Neutrophil (primary cell): Measurements from ENCODE around the gene TMEM203.

Experiments
- H3K27ac ChIP-seq: fragments of 200-600 bp; sonication (generic); 2 replicates; pipeline ENCODE4 v1.5.1; 2016; ENCODE audit warnings: mild to moderate bottlenecking, moderate library complexity
- H3K27me3 ChIP-seq: fragments of 200-600 bp; sonication (generic); 2 replicates; pipeline ENCODE4 v1.6.0; 2016; ENCODE audit warnings: mild to moderate bottlenecking
- H3K36me3 ChIP-seq: fragments of 200-600 bp; sonication (generic); 2 replicates; pipeline ENCODE4 v1.5.1; 2017
- H3K4me1 ChIP-seq, 2 experiments: fragments of 200-600 bp in 1 of 2; sonication (generic) in 1 of 2; 1 replicate in 1 of 2; 2 replicates in 1 of 2; pipeline versions ENCODE4 v1.5.1 to v1.6.1; 2013 to 2016; ENCODE audit warnings: low read depth in 1 of 2, low read length in 1 of 2, mild to moderate bottlenecking in 1 of 2, moderate library complexity in 1 of 2; ENCODE audit not compliant: control insufficient read depth in 1 of 2, insufficient read depth in 1 of 2
- H3K4me3 ChIP-seq, 2 experiments: fragments of 200-600 bp in 1 of 2; sonication (generic) in 1 of 2; 1 replicate in 1 of 2; 2 replicates in 1 of 2; pipeline ENCODE4 v1.5.1; 2013 to 2016; ENCODE audit warnings: low read depth in 1 of 2, low read length in 1 of 2, mild to moderate bottlenecking in 1 of 2, moderate library complexity in 1 of 2
- H3K9me3 ChIP-seq: fragments of 200-600 bp; sonication (generic); 2 replicates; pipeline ENCODE4 v1.5.1; 2016
- TF ChIP-seq, protein P1 (sequence below): fragments of 200-600 bp; sonication (generic); IDR thresholded peaks from 2 replicates; pipeline ENCODE4 v1.5.1; 2016; ENCODE audit warnings: antibody characterized with exemption

The TMEM203 gene

DNA sequence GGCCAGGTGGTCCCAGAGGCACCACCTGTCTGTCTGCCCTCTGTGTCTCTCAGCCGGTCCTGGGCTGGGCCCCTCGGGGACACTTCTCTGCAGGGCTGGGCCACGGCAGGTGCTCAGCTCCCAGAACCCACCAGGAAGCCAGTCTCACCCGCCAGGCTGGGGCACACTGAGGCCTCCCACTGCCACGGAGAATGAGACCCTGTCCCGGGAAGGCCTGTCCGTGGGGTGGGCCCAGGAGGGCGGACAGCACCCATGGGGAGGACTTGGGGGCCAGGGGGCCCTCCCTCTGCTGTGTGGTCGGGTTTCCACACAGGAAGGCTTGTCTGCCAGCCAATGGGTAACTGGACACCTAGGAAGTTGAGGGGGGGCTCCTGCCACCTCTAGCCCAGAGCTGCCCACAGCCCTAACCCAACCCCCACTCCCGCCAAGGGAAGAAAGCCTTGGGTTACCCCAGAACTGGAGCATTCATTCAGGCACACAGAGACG, 31.5 kb upstream of the TMEM203 start:
- TF ChIP-seq, protein P1, sequence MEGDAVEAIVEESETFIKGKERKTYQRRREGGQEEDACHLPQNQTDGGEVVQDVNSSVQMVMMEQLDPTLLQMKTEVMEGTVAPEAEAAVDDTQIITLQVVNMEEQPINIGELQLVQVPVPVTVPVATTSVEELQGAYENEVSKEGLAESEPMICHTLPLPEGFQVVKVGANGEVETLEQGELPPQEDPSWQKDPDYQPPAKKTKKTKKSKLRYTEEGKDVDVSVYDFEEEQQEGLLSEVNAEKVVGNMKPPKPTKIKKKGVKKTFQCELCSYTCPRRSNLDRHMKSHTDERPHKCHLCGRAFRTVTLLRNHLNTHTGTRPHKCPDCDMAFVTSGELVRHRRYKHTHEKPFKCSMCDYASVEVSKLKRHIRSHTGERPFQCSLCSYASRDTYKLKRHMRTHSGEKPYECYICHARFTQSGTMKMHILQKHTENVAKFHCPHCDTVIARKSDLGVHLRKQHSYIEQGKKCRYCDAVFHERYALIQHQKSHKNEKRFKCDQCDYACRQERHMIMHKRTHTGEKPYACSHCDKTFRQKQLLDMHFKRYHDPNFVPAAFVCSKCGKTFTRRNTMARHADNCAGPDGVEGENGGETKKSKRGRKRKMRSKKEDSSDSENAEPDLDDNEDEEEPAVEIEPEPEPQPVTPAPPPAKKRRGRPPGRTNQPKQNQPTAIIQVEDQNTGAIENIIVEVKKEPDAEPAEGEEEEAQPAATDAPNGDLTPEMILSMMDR, result no peak
- Histone ChIP-seq H3K9me3 (no peaks in the 10 kb centered on the region), H3K36me3 (peaks cover 3% of the 10 kb centered on the region), H3K27me3 (peaks cover 34% of the 10 kb centered on the region), H3K4me1 (peaks cover 46% of the 10 kb centered on the region in 2 experiments), H3K4me3 (peak overlapping the region; percentile 36 to 57), H3K27ac (peak overlapping the region; percentile 71)

GRCh38 chr9:137236238-137236935, 30.9 kb upstream of the TMEM203 start:
- H3K4me3 ChIP-seq, result peak overlapping the region; percentile 36 to 57
- no peaks in the 10 kb centered on the region for H3K9me3 ChIP-seq
- TF ChIP-seq, protein P1, result peak; percentile 100
- peak overlapping the region; percentile 71 for H3K27ac ChIP-seq
- H3K36me3 ChIP-seq, result no peaks in the 10 kb centered on the region
- H3K27me3 ChIP-seq, result peaks cover 34% of the 10 kb centered on the region
- peaks cover 41 to 42% of the 10 kb centered on the region in 2 experiments for H3K4me1 ChIP-seq

- peak overlapping the region in 1 of 2 experiments; percentile 57 for H3K4me3 ChIP-seq
- peaks cover 34% of the 10 kb centered on the region for H3K27me3 ChIP-seq
- H3K9me3 ChIP-seq, result no peaks in the 10 kb centered on the region
- peaks cover 41 to 42% of the 10 kb centered on the region in 2 experiments for H3K4me1 ChIP-seq
- TF ChIP-seq, protein P1, result no peak
- no peak overlapping the region for H3K27ac ChIP-seq
- no peaks in the 10 kb centered on the region for H3K36me3 ChIP-seq
These were observed 30.2 kb upstream of the TMEM203 start for GRCh38 chr9:137235424-137236237.

GRCh38 chr9:137234758-137235423, 29.4 kb upstream of the TMEM203 start:
- Histone ChIP-seq H3K36me3 (no peaks in the 10 kb centered on the region), H3K4me1 (peaks cover 36 to 37% of the 10 kb centered on the region in 2 experiments), H3K4me3 (no peak overlapping the region), H3K27me3 (peaks cover 40% of the 10 kb centered on the region), H3K27ac (no peak overlapping the region), H3K9me3 (no peaks in the 10 kb centered on the region)
- TF ChIP-seq, protein P1, result no peak

DNA sequence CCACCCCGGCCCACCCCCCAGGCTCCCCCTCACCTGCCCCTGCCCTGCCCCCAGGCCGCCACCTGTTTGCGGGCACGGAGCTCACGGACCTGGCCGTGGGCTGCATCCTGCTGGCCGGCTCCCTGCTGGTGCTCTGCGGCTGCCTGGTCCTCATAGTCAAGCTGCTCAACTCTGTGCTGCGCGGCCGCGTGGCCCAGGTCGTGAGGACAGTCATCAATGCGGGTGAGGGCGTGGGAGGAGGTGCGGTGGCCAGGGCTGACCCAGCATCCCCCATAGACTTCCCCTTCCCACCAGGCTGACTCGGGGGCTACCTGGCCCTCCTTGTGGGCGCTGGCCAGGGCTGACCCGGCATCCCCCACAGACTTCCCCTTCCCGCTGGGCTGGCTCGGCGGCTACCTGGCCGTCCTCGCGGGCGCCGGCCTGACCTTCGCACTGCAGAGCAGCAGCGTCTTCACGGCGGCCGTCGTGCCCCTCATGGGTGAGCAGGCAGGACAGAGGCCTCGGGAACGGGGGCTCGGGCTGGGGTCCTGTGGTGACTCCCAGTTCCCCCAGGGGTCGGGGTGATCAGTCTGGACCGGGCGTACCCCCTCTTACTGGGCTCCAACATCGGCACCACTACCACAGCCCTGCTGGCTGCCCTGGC, 28.7 kb upstream of the TMEM203 start:
- Histone ChIP-seq H3K27ac (no peak overlapping the region), H3K36me3 (no peaks in the 10 kb centered on the region), H3K4me1 (peaks cover 32 to 33% of the 10 kb centered on the region in 2 experiments), H3K9me3 (no peaks in the 10 kb centered on the region), H3K27me3 (peaks cover 48% of the 10 kb centered on the region), H3K4me3 (no peak overlapping the region)
- TF ChIP-seq, protein P1, result no peak
